Smooth muscle cell (in vitro differentiated cells): ENCODE measurements around the gene CPZ. TPM values are rescaled to one million over a fixed set of nuclear protein-coding genes. Genes with fewer than 3 reads are reported as not detected.

Experiments used
- DNase-seq: peaks from one replicate; lab custom pipeline; 2025; ENCODE audit not compliant: unreplicated experiment; lab: John Stamatoyannopoulos, UW
- H2AFZ ChIP-seq: fragments of 200-600 bp; sonication (generic); 2 replicates; pipeline ENCODE4 v1.6.0; 2016; ENCODE audit warnings: antibody characterized with exemption, low read depth, mild to moderate bottlenecking
- H3F3A ChIP-seq: fragments of 200-600 bp; sonication (generic); 2 replicates; pipeline ENCODE4 v1.6.0; 2017; ENCODE audit warnings: antibody characterized with exemption, low read depth
- H3K27ac ChIP-seq: fragments of 200-600 bp; sonication (generic); 2 replicates; pipeline ENCODE4 v1.5.1; 2016; ENCODE audit warnings: low read depth, mild to moderate bottlenecking
- H3K27me3 ChIP-seq: fragments of 200-600 bp; sonication (generic); 2 replicates; pipeline ENCODE4 v1.6.1; 2016; ENCODE audit warnings: low read depth, mild to moderate bottlenecking
- H3K36me3 ChIP-seq: fragments of 200-600 bp; sonication (generic); 2 replicates; pipeline ENCODE4 v1.5.1; 2016; ENCODE audit warnings: low read depth
- H3K4me1 ChIP-seq: fragments of 200-600 bp; sonication (generic); 2 replicates; pipeline ENCODE4 v1.5.1; 2016; ENCODE audit warnings: low read depth
- H3K4me2 ChIP-seq: fragments of 200-600 bp; sonication (generic); 2 replicates; pipeline ENCODE4 v1.6.0; 2016; ENCODE audit warnings: mild to moderate bottlenecking
- H3K4me3 ChIP-seq: fragments of 200-600 bp; sonication (generic); 2 replicates; pipeline ENCODE4 v1.5.1; 2016; ENCODE audit warnings: mild to moderate bottlenecking
- H3K79me2 ChIP-seq: fragments of 200-600 bp; sonication (generic); 2 replicates; pipeline ENCODE4 v1.6.0; 2016; ENCODE audit warnings: low read depth, mild to moderate bottlenecking
- H3K9ac ChIP-seq: fragments of 200-600 bp; sonication (generic); 2 replicates; pipeline ENCODE4 v1.6.0; 2016; ENCODE audit warnings: low read depth
- H3K9me3 ChIP-seq: fragments of 200-600 bp; sonication (generic); replicated peaks from 2 replicates; pipeline ENCODE4 v1.5.1; 2016; ENCODE audit warnings: low read depth
- H4K20me1 ChIP-seq: fragments of 200-600 bp; sonication (generic); 2 replicates; pipeline ENCODE4 v1.6.0; 2016; ENCODE audit warnings: low read depth
- WGBS: methylation state at CpG from one replicate; pipeline ENCODE4 v1.1.7; 2016; ENCODE audit warnings: low lambda C conversion rate; 5-methylcytosine and 5-hydroxymethylcytosine counted together
- polyA plus RNA-seq: library from polyadenylated mRNA; unstranded; fragments of >200 nt; fragmentation: Nextera tagmentation; extraction: Ambion mirVana; gene quantifications from 2 replicates; pipeline ENCODE4 v1.2.1, GENCODE V29; 2016
- total RNA-seq: library from RNA; depleted of rRNA; stranded (reverse); fragments of >200 nt; gene quantifications from 2 replicates; pipeline ENCODE4 v1.2.3, GENCODE V29; 2014
- TF ChIP-seq, protein P1 (sequence below): fragments of 200-600 bp; sonication (generic); IDR thresholded peaks from 2 replicates; pipeline ENCODE4 v1.5.1; 2017; ENCODE audit warnings: borderline replicate concordance, mild to moderate bottlenecking, antibody characterized with exemption; ENCODE audit not compliant: insufficient read depth, poor library complexity, severe bottlenecking

CPZ gene
- total and polyA plus RNA-seq, 2 experiments from 2014 or later, result 12.0 to 35.9 TPM

DNA sequence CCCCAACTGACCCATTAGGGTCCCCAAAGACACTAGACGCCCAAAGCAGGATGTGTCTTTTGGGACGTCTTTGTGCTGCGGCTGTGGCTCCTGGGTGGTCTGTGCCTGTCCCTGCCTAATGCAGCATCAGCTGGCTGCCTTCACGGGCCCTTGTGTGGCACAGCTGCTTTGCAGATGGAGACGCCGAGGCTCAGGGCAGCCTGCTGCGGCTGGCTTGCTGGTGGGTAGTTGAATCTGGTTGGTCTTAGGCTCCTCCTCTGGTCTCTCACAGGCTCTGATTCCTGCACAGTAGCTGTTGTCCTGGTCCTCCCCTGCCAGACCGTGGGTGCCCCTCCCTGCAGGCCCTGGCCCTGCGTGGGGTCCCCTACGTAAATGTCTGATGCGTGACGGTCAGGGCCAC, 8.1 kb downstream of the CPZ start:
- no peaks in the 10 kb centered on the region for H3K27me3 ChIP-seq
- no peaks in the 10 kb centered on the region for H3F3A ChIP-seq
- no peak for DNase-seq
- H3K79me2 ChIP-seq, result no peaks in the 10 kb centered on the region
- no peak overlapping the region for H3K9ac ChIP-seq
- TF ChIP-seq, protein P1, sequence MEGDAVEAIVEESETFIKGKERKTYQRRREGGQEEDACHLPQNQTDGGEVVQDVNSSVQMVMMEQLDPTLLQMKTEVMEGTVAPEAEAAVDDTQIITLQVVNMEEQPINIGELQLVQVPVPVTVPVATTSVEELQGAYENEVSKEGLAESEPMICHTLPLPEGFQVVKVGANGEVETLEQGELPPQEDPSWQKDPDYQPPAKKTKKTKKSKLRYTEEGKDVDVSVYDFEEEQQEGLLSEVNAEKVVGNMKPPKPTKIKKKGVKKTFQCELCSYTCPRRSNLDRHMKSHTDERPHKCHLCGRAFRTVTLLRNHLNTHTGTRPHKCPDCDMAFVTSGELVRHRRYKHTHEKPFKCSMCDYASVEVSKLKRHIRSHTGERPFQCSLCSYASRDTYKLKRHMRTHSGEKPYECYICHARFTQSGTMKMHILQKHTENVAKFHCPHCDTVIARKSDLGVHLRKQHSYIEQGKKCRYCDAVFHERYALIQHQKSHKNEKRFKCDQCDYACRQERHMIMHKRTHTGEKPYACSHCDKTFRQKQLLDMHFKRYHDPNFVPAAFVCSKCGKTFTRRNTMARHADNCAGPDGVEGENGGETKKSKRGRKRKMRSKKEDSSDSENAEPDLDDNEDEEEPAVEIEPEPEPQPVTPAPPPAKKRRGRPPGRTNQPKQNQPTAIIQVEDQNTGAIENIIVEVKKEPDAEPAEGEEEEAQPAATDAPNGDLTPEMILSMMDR, result no peak
- WGBS, result 93% methylated on average over 12 of the region's 12 CpGs
- H2AFZ ChIP-seq, result no peak overlapping the region
- H3K4me2 ChIP-seq, result no peak overlapping the region
- no peaks in the 10 kb centered on the region for H3K9me3 ChIP-seq
- H3K27ac ChIP-seq, result no peak overlapping the region
- no peak overlapping the region for H3K4me3 ChIP-seq
- H3K36me3 ChIP-seq, result no peaks in the 10 kb centered on the region
- no peaks in the 10 kb centered on the region for H3K4me1 ChIP-seq
- H4K20me1 ChIP-seq, result peaks cover 7% of the 10 kb centered on the region

DNA sequence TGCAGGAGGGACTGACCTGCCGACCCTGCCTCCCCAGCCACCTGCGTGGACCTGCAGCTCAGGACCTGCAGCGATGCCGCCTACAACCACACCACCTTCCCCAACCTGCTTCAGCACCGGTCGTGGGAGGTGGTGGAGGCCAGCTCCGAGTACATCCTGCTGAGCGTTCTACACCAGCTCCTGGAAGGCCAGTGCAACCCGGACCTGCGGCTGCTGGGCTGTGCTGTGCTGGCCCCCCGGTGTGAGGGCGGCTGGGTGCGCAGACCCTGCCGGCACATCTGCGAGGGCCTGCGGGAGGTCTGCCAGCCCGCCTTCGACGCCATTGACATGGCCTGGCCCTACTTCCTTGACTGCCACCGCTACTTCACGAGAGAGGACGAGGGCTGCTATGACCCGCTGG, 8.5 kb downstream of the CPZ start:
- no peak overlapping the region for H3K4me3 ChIP-seq
- H3K36me3 ChIP-seq, result no peaks in the 10 kb centered on the region
- no peak for DNase-seq
- WGBS, result 97% methylated on average over 23 of the region's 23 CpGs
- H3K79me2 ChIP-seq, result no peaks in the 10 kb centered on the region
- H3K9me3 ChIP-seq, result no peaks in the 10 kb centered on the region
- H2AFZ ChIP-seq, result no peak overlapping the region
- no peak overlapping the region for H3K9ac ChIP-seq
- TF ChIP-seq, protein P1, result no peak
- no peaks in the 10 kb centered on the region for H3K4me1 ChIP-seq
- no peak overlapping the region for H3K27ac ChIP-seq
- peaks cover 5% of the 10 kb centered on the region for H4K20me1 ChIP-seq
- no peak overlapping the region for H3K4me2 ChIP-seq
- no peaks in the 10 kb centered on the region for H3K27me3 ChIP-seq
- H3F3A ChIP-seq, result no peaks in the 10 kb centered on the region

DNA sequence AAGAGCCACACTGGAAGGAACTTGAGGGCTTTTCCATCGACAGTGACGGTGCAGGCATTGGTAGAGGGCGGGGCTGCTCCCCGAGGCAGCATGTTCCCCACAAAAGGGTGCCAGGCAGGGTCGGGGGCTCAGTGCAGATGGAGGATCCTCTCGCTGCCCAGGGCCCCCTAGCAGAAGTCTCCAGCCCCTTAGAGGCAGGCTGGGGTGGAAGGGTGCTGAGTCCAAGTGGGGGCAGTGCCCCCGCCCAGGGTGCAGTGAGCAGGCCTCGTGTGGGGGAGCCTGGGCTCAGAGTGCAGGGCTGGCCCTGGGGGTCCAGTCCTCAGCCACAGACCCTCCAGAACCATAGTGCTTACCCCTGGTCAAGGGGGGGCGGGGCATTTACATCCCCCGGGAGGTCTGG, 9.0 kb downstream of the CPZ start:
- H3K27me3 ChIP-seq, result no peaks in the 10 kb centered on the region
- TF ChIP-seq, protein P1, result no peak
- 86% methylated on average over 10 of the region's 10 CpGs for WGBS
- H3K4me3 ChIP-seq, result no peak overlapping the region
- H3K36me3 ChIP-seq, result no peaks in the 10 kb centered on the region
- H3K9me3 ChIP-seq, result no peaks in the 10 kb centered on the region
- H3F3A ChIP-seq, result no peaks in the 10 kb centered on the region
- no peak overlapping the region for H3K27ac ChIP-seq
- H3K4me2 ChIP-seq, result no peak overlapping the region
- no peaks in the 10 kb centered on the region for H3K4me1 ChIP-seq
- peaks cover 5% of the 10 kb centered on the region for H4K20me1 ChIP-seq
- no peaks in the 10 kb centered on the region for H3K79me2 ChIP-seq
- no peak overlapping the region for H2AFZ ChIP-seq
- no peak for DNase-seq
- H3K9ac ChIP-seq, result no peak overlapping the region

DNA sequence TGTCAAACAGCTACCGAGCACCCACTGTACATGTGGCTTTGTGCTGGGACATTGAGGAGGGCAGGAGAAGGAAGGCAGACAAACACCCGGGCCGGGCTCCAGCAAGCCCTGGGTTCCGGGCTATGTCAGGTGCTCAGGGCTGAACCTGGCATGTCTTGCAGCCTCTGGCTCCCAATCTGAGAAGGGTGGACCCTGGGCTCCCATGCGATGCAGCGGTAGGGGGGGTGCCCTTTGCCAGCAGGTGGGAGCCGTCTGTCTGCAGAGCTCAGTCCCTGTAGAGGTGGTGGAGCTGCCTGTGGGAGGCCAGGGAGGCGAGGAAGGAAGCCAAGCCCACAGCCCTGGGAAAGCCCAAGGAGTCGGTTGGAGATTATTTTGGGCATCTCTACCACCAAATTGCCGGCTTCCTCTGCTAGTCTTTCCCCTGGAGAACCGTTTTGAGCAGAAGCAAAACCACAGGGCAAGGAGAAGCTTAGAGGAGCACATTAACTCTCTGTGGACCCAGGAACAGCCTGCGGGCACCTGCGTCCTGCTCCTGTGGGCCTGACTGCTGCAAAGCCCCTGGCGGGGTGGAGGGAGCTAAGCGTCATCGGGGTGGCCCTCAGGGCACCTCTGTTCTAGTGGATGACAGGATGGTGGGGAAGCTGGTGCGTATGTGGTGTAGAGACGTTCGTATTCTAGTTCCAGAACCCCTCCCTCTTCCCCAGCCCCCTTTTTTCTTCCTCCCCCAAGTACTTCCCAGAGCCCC, 10.3 kb downstream of the CPZ start:
- Histone ChIP-seq H3K27me3 (no peaks in the 10 kb centered on the region), H3F3A (no peaks in the 10 kb centered on the region)
- 88% methylated on average over 18 of the region's 19 CpGs for WGBS

More for the DNA sequence above, 10.3 kb downstream of the CPZ start:
- Histone ChIP-seq H3K27ac (no peak overlapping the region), H3K36me3 (no peaks in the 10 kb centered on the region), H3K4me1 (no peaks in the 10 kb centered on the region), H3K79me2 (no peaks in the 10 kb centered on the region), H2AFZ (no peak overlapping the region), H4K20me1 (peaks cover 5% of the 10 kb centered on the region), H3K4me2 (no peak overlapping the region), H3K4me3 (no peak overlapping the region), H3K9ac (no peak overlapping the region), H3K9me3 (no peaks in the 10 kb centered on the region)
- DNase-seq, result no peak
- TF ChIP-seq, protein P1, result no peak
